HCT116 (cell line): ENCODE measurements around the gene MACROD1. TPM values are rescaled to one million over a fixed set of nuclear protein-coding genes. Genes with fewer than 3 reads are reported as not detected.

Experiments used
- ATAC-seq: fragments of 200-7000 bp; cut with Tn5 transposase; 2 replicates; pipeline ENCODE4 v1.9.1; 2020; ENCODE audit warnings: mild to moderate bottlenecking, moderate library complexity
- BruUV-seq: library from RNA; stranded (reverse); fragments of 400-500 nt; replicated peaks from 2 replicates; lab custom pipeline; 2021; lab: Mats Ljungman, UMichigan
- CTCF ChIA-PET: fragments of 300-600 bp; sonication (Branson Sonifier 250); formaldehyde crosslinking; loops from one replicate; lab custom pipeline; 2021; ENCODE audit warnings: antibody characterized with exemption; lab: Charles Lee
- POLR2A ChIA-PET: fragments of 300-600, 350-600 bp; sonication (Branson Sonifier 250); formaldehyde crosslinking; loops from one replicate; lab custom pipeline; 2021; ENCODE audit warnings: antibody characterized with exemption; lab: Charles Lee
- RAD21 ChIA-PET, 2 experiments: fragments of 300-600 bp; sonication (Branson Sonifier 250); formaldehyde crosslinking; loops; one replicate each; lab custom pipeline; 2023; ENCODE audit warnings: low total read pairs in 2 of 2; ENCODE audit not compliant: uncharacterized antibody in 2 of 2, unreplicated experiment in 2 of 2, low non-redundant PET in 1 of 2; lab: Charles Lee
- DNase-seq: peaks from one replicate; pipeline ENCODE4 v3.0.0-alpha.2; 2010; ENCODE audit warnings: low read depth, low spot score
- H2AFZ ChIP-seq: fragments of 200-600 bp; shearing (Covaris generic), sonication (generic); 2 replicates; pipeline ENCODE4 v1.6.1; 2017; ENCODE audit warnings: low read depth, mixed run types, mixed read lengths, antibody characterized with exemption, low read length; ENCODE audit not compliant: poor library complexity, severe bottlenecking
- H3K27ac ChIP-seq: 2 replicates; pipeline ENCODE4 v1.5.1; 2012; ENCODE audit warnings: low read depth, low read length
- H3K27me3 ChIP-seq: fragments of 200-600 bp; sonication (generic); 2 replicates; pipeline ENCODE4 v1.6.1; 2016; ENCODE audit warnings: mixed run types, low read length, mixed read lengths; ENCODE audit not compliant: insufficient read depth
- H3K36me3 ChIP-seq, 2 experiments: fragments of 200-500 bp in 1 of 2; fragments of 200-600 bp in 1 of 2; sonication (Bioruptor generic) in 1 of 2; sonication (generic) in 1 of 2; 2 replicates each; pipeline versions ENCODE4 v1.5.1 to v1.6.1; 2014 to 2016; ENCODE audit warnings: low read length in 2 of 2, inconsistent platforms in 1 of 2, mixed read lengths in 1 of 2, mixed run types in 1 of 2; ENCODE audit not compliant: insufficient read depth in 2 of 2, control insufficient read depth in 1 of 2
- H3K4me1 ChIP-seq, 2 experiments: fragments of 200-600 bp in 1 of 2; sonication (generic) in 1 of 2; 2 replicates each; pipeline versions ENCODE4 v1.5.1 to v1.6.1; 2012 to 2017; ENCODE audit warnings: low read length in 2 of 2, inconsistent platforms in 1 of 2, mild to moderate bottlenecking in 1 of 2, mixed read lengths in 1 of 2, mixed run types in 1 of 2, moderate library complexity in 1 of 2; ENCODE audit not compliant: insufficient read depth in 2 of 2, control insufficient read depth in 1 of 2
- H3K4me2 ChIP-seq: fragments of 200-600 bp; sonication (generic); 2 replicates; pipeline ENCODE4 v1.6.1; 2017; ENCODE audit warnings: mixed run types, low read length, mixed read lengths
- H3K4me3 ChIP-seq, 2 experiments: fragments of 200-600 bp in 1 of 2; sonication (generic) in 1 of 2; replicated peaks in 1 of 2; 2 replicates each; pipeline ENCODE4 v1.5.1; 2011 to 2016; ENCODE audit warnings: low read length in 2 of 2, control low read depth in 1 of 2, low read depth in 1 of 2, mild to moderate bottlenecking in 1 of 2, mixed read lengths in 1 of 2, mixed run types in 1 of 2
- H3K79me2 ChIP-seq: fragments of 200-600 bp; sonication (generic); 2 replicates; pipeline ENCODE4 v1.6.1; 2017; ENCODE audit warnings: mild to moderate bottlenecking, mixed run types, low read length, moderate library complexity, mixed read lengths; ENCODE audit not compliant: insufficient read depth
- H3K9ac ChIP-seq: fragments of 200-600 bp; sonication (generic); 2 replicates; pipeline ENCODE4 v1.6.1; 2016; ENCODE audit warnings: low read length, mixed read lengths
- H3K9me2 ChIP-seq: fragments of 200-600 bp; sonication (generic), shearing (Covaris generic); 2 replicates; pipeline ENCODE4 v1.6.1; 2017; ENCODE audit warnings: mixed run types, mild to moderate bottlenecking, moderate library complexity; ENCODE audit not compliant: insufficient read depth
- H3K9me3 ChIP-seq, 2 experiments: fragments of 200-500 bp in 1 of 2; fragments of 200-600 bp in 1 of 2; sonication (Bioruptor generic) in 1 of 2; sonication (generic) in 1 of 2; 2 replicates each; pipeline ENCODE4 v1.6.1; 2014 to 2017; ENCODE audit warnings: low read length in 2 of 2, mixed read lengths in 2 of 2, inconsistent platforms in 1 of 2, low read depth in 1 of 2, mild to moderate bottlenecking in 1 of 2, mixed run types in 1 of 2, moderate library complexity in 1 of 2; ENCODE audit not compliant: control insufficient read depth in 1 of 2, insufficient read depth in 1 of 2
- H4K20me1 ChIP-seq: fragments of 200-600 bp; sonication (generic), shearing (Covaris generic); 2 replicates; pipeline ENCODE4 v1.6.1; 2017; ENCODE audit warnings: mixed run types, mild to moderate bottlenecking, moderate library complexity; ENCODE audit not compliant: insufficient read depth
- CEBPB ChIP-seq: IDR thresholded peaks from 2 replicates; pipeline ENCODE4 v1.6.1; 2012; ENCODE audit warnings: low read depth
- ELF1 ChIP-seq: IDR thresholded peaks from 2 replicates; pipeline ENCODE4 v1.6.1; 2012; ENCODE audit warnings: low read depth, borderline replicate concordance
- EZH2 ChIP-seq: fragments of 200-600 bp; sonication (generic); IDR thresholded peaks from 2 replicates; pipeline ENCODE4 v1.6.1; 2017; ENCODE audit warnings: antibody characterized with exemption, mixed run types
- POLR2A ChIP-seq: IDR thresholded peaks from 2 replicates; pipeline ENCODE4 v1.7.0; 2011; ENCODE audit warnings: borderline replicate concordance; ENCODE audit not compliant: insufficient read depth, insufficient read length; ENCODE audit errors: extremely low read depth
- POLR2AphosphoS5 ChIP-seq: IDR thresholded peaks from 2 replicates; pipeline ENCODE4 v1.6.1; 2011; ENCODE audit warnings: mild to moderate bottlenecking, low read depth, low read length, moderate library complexity
- RAD21 ChIP-seq: IDR thresholded peaks from 2 replicates; pipeline ENCODE4 v1.6.1; 2012; ENCODE audit warnings: low read depth, mild to moderate bottlenecking
- SIN3A ChIP-seq: IDR thresholded peaks from 2 replicates; pipeline ENCODE4 v1.6.1; 2012; ENCODE audit warnings: low read depth
- ZFX ChIP-seq: fragments of 450-650 bp; IDR thresholded peaks from 2 replicates; pipeline ENCODE4 v1.6.1; 2017
- ZNF274 ChIP-seq: fragments of 200-500 bp; sonication (Bioruptor generic); IDR thresholded peaks from 2 replicates; pipeline ENCODE4 v1.6.1; 2014; ENCODE audit warnings: mild to moderate bottlenecking, low read depth, low read length, inconsistent platforms
- intact Hi-C: fragments of 100-400 bp; cut with micrococcal nuclease; formaldehyde crosslinking; loops from 2 replicates; pipeline ENCODE4 v1.10.0; 2022
- total RNA-seq: library from RNA; stranded (reverse); gene quantifications from one replicate; pipeline ENCODE4 v1.2.1, GENCODE V29; 2021; ENCODE audit not compliant: unreplicated experiment
- TF ChIP-seq, protein P1 (sequence below): IDR thresholded peaks from 2 replicates; pipeline ENCODE4 v1.6.1; 2012
- TF ChIP-seq, protein P2 (sequence below): IDR thresholded peaks from 2 replicates; pipeline ENCODE4 v1.6.1; 2012
- TF ChIP-seq, protein P3 (sequence below): IDR thresholded peaks from 2 replicates; pipeline ENCODE4 v1.6.1; 2011; ENCODE audit warnings: mild to moderate bottlenecking, low read length, moderate library complexity; ENCODE audit not compliant: insufficient replicate concordance; ENCODE audit errors: extremely low read depth

MACROD1 gene
- total RNA-seq, 1 experiment from 2014 or later: 61.1 TPM

DNA sequence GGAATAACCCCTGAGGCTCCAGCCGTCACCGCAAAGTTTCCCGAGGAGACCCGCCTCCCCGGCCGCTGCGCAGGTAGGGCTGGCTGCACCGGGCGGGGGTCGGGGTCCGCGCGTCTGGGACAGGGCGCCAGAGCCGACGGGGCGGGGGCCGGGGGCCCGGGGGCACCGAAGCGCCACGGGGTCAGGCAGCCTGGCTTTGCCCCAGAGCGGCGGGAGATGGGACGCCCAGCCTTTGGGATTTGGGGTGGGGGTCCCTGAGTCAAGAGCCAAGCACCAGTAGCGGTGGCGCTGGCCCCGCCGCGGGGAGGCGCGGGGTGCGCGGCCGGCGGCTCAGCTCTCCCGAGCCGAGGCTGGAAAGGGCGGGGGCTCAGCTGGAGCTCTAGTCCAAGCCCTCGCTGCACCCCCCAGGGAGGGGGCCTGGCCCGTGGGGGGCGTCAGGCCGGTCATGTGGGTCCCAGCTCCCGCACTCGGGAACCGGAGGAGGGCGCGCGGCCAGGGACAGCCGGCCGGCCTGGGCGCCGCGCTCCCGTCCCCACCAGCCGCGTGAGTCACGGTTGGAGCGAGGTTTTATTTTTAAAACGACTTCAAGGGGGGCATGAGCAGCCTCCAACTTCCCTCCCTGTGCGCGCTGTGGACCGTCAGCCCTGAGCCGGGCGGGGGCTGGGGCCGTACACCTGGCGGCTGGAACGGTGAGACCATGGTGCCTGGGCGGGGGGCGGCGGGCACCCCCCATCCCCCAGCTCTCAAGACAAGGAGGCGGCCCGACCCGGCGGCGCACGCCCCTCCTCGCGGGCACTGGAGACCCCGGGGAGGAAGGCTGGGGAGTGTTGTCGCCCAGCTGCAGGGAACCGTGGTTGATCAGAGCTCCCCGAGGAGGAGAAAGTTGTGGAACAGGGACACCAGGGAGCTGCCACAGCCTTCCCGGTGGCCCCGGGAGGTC is 129.6 kb downstream of the MACROD1 start:
- Histone ChIP-seq H3K79me2 (no peaks in the 10 kb centered on the region), H3K9me3 (no peaks in the 10 kb centered on the region), H4K20me1 (no peaks in the 10 kb centered on the region), H3K9me2 (no peaks in the 10 kb centered on the region), H2AFZ (no peak overlapping the region), H3K4me2 (no peak overlapping the region), H3K36me3 (no peaks in the 10 kb centered on the region), H3K4me1 (no peaks in the 10 kb centered on the region; a peak in 1 of 4 replicates), H3K4me3 (no peak overlapping the region), H3K9ac (no peak overlapping the region), H3K27ac (no peak overlapping the region), H3K27me3 (no peaks in the 10 kb centered on the region)
- ATAC-seq (0 out of 2 replicates have a peak, but pooled peaks have one; percentile 15), DNase-seq (no peak)
- BruUV-seq: no TSS peak
- RAD21 ChIA-PET: no interaction called here
- TF ChIP-seq ZFX: no peak
- no peak for TF ChIP-seq ZNF274
- TF ChIP-seq, protein P1, sequence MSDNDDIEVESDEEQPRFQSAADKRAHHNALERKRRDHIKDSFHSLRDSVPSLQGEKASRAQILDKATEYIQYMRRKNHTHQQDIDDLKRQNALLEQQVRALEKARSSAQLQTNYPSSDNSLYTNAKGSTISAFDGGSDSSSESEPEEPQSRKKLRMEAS: no peak
- no peak for TF ChIP-seq SIN3A
- POLR2A ChIA-PET: no interaction called here
- intact Hi-C loops: no loop called here
- CTCF ChIA-PET: no interaction called here

DNA sequence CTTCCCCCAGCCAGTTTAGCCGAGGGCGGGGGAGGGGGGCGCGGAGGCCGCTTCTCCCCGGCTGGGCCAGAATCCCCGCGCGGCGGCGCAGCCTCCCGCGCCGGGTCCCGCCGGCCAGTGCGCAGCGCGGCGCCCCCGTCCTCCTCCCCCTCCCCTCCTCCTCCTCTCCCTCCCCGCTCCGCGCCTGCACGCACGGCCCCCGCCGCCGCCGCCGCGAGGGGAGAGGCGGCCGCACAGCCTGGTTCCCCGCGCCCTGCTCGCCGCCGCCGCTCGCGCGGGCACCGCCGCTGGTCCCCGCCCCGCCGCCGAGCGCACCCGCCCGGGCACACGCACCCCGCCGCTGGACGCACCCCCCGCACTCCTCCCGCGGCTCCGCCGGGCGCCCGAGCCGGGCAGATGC is 130.3 kb downstream of the MACROD1 start, which contains the start of gene FLRT1:
TSS of gene FLRT1 (plus strand) at position 356 of the 400 bp plus-strand sequence. CDS start 80,337 bp downstream, outside the sequence.
- no peaks in the 10 kb centered on the region for H3K27me3 ChIP-seq
- no peaks in the 10 kb centered on the region for H4K20me1 ChIP-seq

More for the DNA sequence above, 130.3 kb downstream of the MACROD1 start, which contains the start of gene FLRT1:
- no peaks in the 10 kb centered on the region for H3K36me3 ChIP-seq
- BruUV-seq: no TSS peak
- H2AFZ ChIP-seq: no peak within 1 kb of the TSS
- ChIA-PET RAD21 (no interaction called here), CTCF (no interaction called here), POLR2A (no interaction called here)
- H3K4me3 ChIP-seq: no peak within 1 kb of the TSS
- no peak within 1 kb of the TSS for H3K9ac ChIP-seq
- DNase-seq (no peak), ATAC-seq (no peak)
- H3K9me2 ChIP-seq: no peaks in the 10 kb centered on the region
- no peak within 1 kb of the TSS for H3K4me2 ChIP-seq
- H3K4me1 ChIP-seq: no peaks in the 10 kb centered on the region; a peak in 1 of 4 replicates
- H3K9me3 ChIP-seq: no peaks in the 10 kb centered on the region
- no peak within 1 kb of the TSS for H3K27ac ChIP-seq
- TF ChIP-seq ZFX (no peak), EZH2 (no peak), POLR2AphosphoS5 (no peak), RAD21 (no peak), CEBPB (no peak), POLR2A (no peak), ELF1 (no peak), SIN3A (no peak)
- TF ChIP-seq, protein P2, sequence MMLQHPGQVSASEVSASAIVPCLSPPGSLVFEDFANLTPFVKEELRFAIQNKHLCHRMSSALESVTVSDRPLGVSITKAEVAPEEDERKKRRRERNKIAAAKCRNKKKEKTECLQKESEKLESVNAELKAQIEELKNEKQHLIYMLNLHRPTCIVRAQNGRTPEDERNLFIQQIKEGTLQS: no peak
- TF ChIP-seq, protein P3, sequence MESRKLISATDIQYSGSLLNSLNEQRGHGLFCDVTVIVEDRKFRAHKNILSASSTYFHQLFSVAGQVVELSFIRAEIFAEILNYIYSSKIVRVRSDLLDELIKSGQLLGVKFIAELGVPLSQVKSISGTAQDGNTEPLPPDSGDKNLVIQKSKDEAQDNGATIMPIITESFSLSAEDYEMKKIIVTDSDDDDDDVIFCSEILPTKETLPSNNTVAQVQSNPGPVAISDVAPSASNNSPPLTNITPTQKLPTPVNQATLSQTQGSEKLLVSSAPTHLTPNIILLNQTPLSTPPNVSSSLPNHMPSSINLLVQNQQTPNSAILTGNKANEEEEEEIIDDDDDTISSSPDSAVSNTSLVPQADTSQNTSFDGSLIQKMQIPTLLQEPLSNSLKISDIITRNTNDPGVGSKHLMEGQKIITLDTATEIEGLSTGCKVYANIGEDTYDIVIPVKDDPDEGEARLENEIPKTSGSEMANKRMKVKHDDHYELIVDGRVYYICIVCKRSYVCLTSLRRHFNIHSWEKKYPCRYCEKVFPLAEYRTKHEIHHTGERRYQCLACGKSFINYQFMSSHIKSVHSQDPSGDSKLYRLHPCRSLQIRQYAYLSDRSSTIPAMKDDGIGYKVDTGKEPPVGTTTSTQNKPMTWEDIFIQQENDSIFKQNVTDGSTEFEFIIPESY: no peak
- intact Hi-C loops: no loop called here
- H3K79me2 ChIP-seq: no peaks in the 10 kb centered on the region
